ENCODE measurements around the gene CEBPE.

DNA sequence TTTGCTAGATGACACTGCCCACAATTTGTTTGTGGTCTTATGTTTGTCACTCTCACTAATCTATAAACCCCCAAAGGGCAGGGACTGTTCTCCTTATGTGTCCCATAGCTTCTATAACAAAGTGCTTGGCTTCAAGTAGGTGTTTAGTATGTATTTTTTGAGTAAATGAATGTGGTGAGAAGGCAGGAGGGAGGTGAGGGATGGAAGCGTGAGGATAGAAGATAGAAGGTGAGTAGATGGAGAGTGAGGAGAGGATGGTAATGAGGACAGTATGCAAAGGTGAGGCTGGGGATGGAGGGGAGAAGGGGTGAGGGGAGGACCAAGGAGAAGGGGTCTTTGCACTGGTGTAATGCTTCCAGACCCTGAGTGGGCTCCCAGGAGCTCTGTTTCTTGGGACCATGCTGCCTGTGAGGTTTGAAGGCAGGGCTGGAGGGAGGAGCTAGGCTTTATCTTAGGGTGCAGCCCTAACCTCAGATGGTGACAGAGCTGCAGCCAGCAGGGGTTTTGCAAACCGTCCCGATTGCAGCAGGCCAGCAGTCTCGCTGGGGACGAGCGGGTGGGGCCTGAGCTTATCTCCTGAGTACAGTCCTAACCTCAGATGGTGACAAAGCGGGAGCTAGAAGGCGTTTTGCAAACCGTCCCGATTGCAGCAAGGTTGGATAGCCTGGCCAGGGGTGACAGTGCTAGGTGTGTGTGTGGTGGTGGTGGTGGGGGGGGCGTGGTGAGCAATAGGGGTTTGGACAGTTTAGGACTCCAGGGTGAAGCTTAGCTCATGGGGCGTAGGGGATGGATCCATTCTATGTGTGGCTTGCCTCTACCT is 6.5 kb downstream of the CEBPE start:
- TF ChIP-seq, protein P1, sequence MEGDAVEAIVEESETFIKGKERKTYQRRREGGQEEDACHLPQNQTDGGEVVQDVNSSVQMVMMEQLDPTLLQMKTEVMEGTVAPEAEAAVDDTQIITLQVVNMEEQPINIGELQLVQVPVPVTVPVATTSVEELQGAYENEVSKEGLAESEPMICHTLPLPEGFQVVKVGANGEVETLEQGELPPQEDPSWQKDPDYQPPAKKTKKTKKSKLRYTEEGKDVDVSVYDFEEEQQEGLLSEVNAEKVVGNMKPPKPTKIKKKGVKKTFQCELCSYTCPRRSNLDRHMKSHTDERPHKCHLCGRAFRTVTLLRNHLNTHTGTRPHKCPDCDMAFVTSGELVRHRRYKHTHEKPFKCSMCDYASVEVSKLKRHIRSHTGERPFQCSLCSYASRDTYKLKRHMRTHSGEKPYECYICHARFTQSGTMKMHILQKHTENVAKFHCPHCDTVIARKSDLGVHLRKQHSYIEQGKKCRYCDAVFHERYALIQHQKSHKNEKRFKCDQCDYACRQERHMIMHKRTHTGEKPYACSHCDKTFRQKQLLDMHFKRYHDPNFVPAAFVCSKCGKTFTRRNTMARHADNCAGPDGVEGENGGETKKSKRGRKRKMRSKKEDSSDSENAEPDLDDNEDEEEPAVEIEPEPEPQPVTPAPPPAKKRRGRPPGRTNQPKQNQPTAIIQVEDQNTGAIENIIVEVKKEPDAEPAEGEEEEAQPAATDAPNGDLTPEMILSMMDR (IDR thresholded peaks at IDR 0.05) = no peak
- no peak for TF ChIP-seq POLR2A (IDR thresholded peaks at IDR 0.05)
